Bone marrow (tissue), 2 donors: ENCODE data around the gene HDAC4.

Experiments used
- DNase-seq, 2 donors: peaks; one replicate each; lab custom pipeline; 2025; lab: John Stamatoyannopoulos, UW

HDAC4 gene

GRCh38 chr2:239326831-239327535 is 73.8 kb downstream of the HDAC4 start:
- DNase-seq = no peak

GRCh38 chr2:239324456-239324855 is 76.4 kb downstream of the HDAC4 start:
- DNase-seq = no peak

DNA sequence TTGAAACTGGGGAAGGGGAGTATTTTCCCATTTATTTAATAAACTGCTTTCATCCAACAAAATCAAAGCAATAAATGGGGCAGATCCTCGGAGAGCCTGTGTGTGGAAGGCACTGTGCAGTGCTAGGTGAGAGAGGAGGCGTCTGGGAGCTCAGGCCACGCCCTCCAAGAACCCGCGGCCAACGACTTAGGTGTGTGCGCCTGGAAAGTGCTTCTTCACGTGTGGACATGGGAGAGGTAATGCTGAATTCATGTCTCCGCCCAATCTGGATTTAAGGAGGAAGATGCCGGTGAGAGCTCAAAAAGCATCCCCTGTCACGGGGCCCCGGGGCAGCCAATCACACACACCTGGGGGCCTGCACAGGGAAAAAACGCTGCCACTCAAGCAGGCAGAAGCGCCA is 77.4 kb downstream of the HDAC4 start:
- DNase-seq = no peak

DNA sequence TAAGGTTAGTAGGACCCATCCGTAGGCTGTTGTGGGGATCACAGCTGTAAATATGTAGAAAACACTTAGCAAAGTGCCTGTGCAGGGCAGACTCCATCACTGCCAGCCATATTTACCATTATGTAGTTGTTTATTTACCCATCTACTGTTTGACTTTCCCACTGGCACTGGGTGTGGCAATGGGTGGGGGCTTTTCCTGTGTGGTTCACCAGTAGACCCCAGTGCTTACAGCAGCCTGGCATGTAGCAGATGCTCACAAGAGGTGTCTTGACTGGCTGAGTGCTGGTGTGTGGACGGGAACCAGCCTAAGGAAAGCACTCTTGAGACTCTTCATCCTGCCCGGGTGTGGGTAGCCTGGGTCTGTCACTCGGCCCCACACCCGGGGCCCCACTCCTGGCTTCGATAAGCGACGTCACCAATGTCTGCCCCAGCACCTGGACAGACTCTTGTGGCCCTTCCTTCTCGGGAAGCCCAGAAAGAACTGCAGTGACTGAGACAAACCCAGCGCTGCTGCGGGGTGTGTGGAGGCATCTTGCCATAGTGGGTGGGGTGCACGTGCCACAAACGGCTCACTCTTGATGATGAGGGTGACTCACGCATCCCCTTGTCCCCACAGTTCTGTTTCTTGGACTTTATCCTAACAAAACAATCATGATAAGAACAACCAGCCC is 78.3 kb downstream of the HDAC4 start:
- DNase-seq = no peak

- no peak for DNase-seq
Measured at GRCh38 chr2:239321596-239322415, 79.0 kb downstream of the HDAC4 start.

DNA sequence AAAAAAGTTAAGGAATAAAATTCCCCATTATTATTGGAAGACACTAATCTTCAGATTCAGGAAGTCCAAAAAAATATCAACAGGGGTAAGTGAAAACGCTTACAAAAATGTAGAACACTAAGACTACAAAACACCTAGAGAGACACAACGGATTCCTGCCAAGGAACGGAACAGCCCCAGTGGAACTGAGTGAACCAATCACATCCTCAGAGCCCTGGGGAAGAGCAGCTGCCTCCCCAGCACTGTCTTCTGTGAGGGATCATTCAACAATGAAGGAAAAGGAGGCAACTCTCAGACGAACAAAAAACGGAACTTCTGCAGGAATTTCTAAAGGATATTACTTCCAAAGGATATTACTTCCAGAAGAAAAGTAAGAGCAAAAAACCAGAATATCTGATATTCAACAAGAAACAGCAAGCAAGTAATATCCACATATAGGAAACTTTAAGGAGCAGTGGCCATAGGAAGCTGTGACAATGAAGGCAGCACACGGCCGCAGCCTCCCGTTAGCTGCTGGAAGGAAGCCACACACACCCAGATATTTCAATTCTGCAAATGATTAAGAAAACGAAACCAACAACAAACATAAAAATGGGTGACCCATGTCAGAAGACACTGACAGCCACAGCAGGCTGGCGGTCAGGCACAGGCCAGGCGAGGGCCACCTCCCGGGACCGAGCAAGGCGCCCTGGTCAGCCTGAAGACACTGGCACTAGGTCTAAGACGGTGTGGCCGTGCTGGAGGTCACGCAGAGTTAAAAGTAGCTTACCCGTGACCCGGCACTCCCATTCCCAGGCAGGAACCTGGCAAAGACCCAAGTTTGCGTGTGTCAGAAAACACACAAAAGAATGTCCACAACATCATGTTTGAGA is 81.8 kb downstream of the HDAC4 start:
- peak in 1 of 2 donors; percentile 17 for DNase-seq

DNA sequence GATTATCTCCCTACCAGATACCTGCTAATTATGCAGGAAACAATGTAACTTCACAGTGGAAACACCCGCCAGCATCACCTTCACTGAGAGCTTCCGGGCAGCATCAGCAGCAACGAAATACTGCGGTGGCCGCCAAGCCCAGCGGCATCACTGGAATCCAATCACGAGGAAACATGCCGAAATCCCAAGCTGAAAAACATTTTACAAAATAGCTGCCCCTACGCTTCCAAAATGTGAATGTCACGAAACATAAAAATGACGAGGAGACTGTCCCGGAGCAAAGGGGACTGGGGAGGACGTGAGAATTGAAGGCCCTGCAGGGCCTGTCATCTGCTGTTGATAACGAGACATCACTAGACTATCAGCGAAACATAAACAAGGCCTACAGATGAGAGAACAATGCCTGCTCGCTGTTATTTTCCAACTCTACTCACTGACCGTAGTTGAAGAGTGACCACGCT is 82.6 kb downstream of the HDAC4 start:
- no peak for DNase-seq

DNA sequence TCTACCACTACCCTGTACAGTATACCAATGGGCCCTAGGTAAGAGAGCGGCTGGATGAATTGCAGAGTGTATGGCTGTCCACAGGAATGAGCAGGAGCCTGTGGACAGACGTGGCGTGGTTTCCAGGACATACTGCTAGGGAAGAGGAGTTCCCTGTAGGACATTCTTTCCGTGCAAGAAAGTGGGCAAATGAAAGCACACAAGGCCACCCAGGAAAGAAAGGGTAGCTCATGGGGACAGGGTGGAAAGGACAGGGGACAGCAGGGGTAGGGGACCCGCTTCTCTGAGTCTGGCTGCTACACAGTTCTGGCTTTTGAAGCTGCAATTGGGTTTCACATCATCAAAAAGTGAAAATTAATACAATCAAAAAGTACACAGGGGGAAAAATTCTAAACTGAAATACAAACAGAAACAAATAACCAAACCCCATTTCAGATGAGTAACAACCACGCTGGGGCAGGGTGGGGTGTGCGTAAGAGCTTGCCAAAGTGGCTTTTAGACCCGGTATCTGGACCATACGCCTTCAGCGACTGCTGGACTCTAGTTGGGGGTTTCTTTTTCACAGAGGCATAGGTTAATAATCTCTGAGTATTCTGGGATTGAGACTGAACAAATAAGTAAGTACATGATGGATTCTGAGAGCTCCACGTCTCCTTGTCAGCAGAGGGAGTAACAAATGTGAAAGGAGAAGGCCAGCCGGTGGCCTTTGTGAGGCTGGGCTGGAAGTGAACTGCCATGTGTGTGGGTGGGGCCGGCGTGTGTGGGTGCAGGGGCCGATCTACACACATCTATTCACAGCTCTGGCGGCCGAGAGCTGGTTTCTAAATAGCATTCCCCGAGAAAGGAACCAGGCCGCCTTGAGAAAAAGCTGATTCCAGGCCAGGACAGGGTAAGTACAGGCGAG is 84.0 kb downstream of the HDAC4 start:
- DNase-seq = no peak

GRCh38 chr2:239315308-239315707 is 85.5 kb downstream of the HDAC4 start:
- DNase-seq = no peak

DNA sequence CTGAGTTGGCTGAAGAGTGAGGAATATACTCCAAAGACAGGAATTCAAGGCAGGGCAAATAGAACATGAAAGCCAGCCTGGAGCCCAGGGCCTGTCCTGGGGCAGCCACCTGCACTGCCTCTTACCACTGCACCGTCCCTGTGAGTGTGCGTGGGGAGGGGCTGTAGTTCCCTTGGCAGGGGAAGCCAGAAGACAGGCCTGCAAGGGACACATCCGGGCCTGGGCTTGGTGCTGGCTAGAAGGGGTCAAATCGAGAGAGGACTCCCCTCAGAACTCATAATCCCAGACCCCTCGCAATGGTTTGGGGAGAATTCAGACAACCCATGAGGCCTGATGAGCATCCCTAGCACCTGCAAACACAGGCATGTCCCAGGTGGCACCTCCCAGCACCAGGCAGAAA is 87.0 kb downstream of the HDAC4 start:
- DNase-seq = no peak

GRCh38 chr2:239312741-239313667 is 87.8 kb downstream of the HDAC4 start:
- no peak for DNase-seq

DNA sequence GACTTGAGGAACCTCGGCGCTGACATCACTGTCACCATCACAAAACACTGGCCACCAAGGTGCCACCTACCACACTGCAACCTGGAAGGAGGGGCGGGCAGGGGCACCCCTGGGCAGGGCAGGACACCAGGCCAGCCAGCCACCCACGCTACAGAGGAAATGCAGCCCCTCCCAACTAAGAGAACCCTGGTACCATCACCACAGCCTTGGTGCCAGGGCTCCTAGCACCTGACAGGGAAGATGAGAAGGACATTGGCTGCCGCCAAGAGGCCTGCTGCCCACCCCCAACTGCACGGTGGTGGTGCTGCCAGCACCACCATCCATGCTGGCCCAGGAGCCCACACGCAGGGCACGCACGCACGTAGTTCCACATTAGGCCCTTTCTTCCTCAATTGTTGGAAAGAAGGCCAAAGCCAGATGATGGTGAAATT is 88.7 kb downstream of the HDAC4 start:
- DNase-seq = no peak

DNA sequence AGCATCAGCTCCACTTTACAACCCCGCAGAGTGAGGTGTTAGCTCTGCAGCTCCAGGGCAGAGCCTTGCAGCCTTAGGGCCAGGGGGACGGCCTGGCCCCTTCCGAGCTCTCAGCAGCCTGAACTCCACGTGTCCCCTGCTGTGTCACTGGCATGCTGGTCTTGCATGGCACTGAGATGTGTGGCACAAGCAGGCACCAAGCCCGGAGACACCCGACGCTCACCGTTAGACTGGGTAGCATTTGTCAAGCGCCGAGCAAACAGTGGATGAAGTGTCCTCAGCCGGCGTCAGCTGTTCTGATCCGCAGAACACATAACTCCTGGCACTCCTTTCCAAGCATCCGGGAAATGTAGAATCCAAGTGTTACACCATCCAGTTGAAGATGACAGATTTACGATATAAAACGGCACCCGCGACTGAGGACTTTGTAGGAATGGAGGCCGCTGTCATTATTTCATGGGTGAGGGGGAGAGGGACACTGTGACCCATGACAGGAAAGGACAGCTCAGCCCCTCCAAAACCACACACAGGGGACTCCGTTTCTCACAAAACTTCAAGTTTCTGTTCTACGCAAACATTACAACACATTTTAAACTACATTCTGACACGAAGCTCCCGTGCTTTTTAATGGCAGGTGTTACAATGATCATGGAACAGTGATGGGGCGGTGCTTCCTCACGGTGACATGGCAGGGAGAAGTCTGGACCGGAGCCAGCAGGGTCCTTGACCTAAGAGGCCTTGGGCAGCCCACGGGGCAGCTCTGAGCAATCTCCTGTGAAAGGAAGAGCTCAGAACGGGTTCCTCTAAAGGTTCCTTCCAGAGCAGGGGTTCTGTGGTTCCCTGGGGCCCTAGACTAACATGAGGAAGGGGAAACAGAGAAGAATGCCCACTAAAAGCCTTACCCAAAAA is 89.4 kb downstream of the HDAC4 start:
- DNase-seq = no peak

- DNase-seq = no peak
Measured at GRCh38 chr2:239310401-239311061, 90.3 kb downstream of the HDAC4 start.

GRCh38 chr2:239309398-239310245 is 91.2 kb downstream of the HDAC4 start:
- no peak for DNase-seq

GRCh38 chr2:239308661-239309397 is 92.0 kb downstream of the HDAC4 start:
- DNase-seq = no peak
